Endothelial cell of umbilical vein (primary cell): ENCODE measurements around the gene THAP3. TPM values are rescaled to one million over a fixed set of nuclear protein-coding genes. Genes with fewer than 3 reads are reported as not detected.

ENCODE experiments used
- BruUV-seq: library from RNA; stranded (reverse); fragments of 400-500 nt; replicated peaks from 2 replicates; lab custom pipeline; 2021; lab: Mats Ljungman, UMichigan
- CTCF ChIA-PET: fragments of 300-600, 350-600 bp; sonication (Branson Sonifier 250); formaldehyde crosslinking; loops from one replicate; lab custom pipeline; 2021; ENCODE audit warnings: antibody characterized with exemption, inconsistent platforms; lab: Charles Lee
- POLR2A ChIA-PET: fragments of 300-600, 350-600 bp; sonication (Branson Sonifier 250); formaldehyde crosslinking; loops from one replicate; lab custom pipeline; 2021; ENCODE audit warnings: antibody characterized with exemption, inconsistent platforms; lab: Charles Lee
- DNase-seq: peaks from one replicate; pipeline ENCODE4 v3.0.0-alpha.2; 2011; ENCODE audit warnings: low read depth, low spot score
- FAIRE-seq: peaks from 2 replicates; lab custom pipeline; 2011; peaks lifted over from hg19 to GRCh38; lab: Jason Lieb, UNC
- H2AFZ ChIP-seq: 2 replicates; pipeline ENCODE4 v1.6.0; 2012; ENCODE audit warnings: low read depth, low read length, control low read depth, inconsistent platforms
- H3K27ac ChIP-seq: 2 replicates; pipeline ENCODE4 v1.5.1; 2011; ENCODE audit warnings: low read depth, mild to moderate bottlenecking, control low read depth, low read length, moderate library complexity; ENCODE audit not compliant: insufficient read depth
- H3K27me3 ChIP-seq, 2 experiments: 2 replicates each; pipeline versions ENCODE4 v1.6.0 to v1.6.1; 2011; ENCODE audit warnings: low read length in 2 of 2, mixed read lengths in 1 of 2; ENCODE audit not compliant: control insufficient read depth in 2 of 2, insufficient read depth in 2 of 2
- H3K36me3 ChIP-seq, 2 experiments: 2 replicates in 1 of 2; 3 replicates in 1 of 2; pipeline ENCODE4 v1.5.1; 2011; ENCODE audit warnings: low read length in 2 of 2, mild to moderate bottlenecking in 1 of 2, moderate library complexity in 1 of 2; ENCODE audit not compliant: control insufficient read depth in 2 of 2, insufficient read depth in 2 of 2; ENCODE audit errors: extremely low read depth in 1 of 2
- H3K4me1 ChIP-seq: 3 replicates; pipeline ENCODE4 v1.5.1; 2011; ENCODE audit warnings: mild to moderate bottlenecking, low read length; ENCODE audit not compliant: control insufficient read depth, insufficient read depth; ENCODE audit errors: extremely low read depth
- H3K4me2 ChIP-seq: 2 replicates; pipeline ENCODE4 v1.6.1; 2011; ENCODE audit warnings: low read length, control low read depth, mixed read lengths; ENCODE audit not compliant: insufficient read depth
- H3K4me3 ChIP-seq, 3 experiments: fragments of 200-600 bp in 1 of 3; sonication (generic), shearing (Covaris generic) in 1 of 3; replicated peaks in 1 of 3; 2 replicates each; pipeline ENCODE4 v1.5.1; 2011 to 2016; ENCODE audit warnings: control low read depth in 3 of 3, low read length in 3 of 3, mild to moderate bottlenecking in 2 of 3, inconsistent platforms in 1 of 3, low read depth in 1 of 3, moderate library complexity in 1 of 3; ENCODE audit not compliant: insufficient read depth in 1 of 3
- H3K79me2 ChIP-seq: 2 replicates; pipeline ENCODE4 v1.6.0; 2012; ENCODE audit warnings: low read length, inconsistent platforms; ENCODE audit not compliant: control insufficient read depth, insufficient read depth
- H3K9ac ChIP-seq: replicated peaks from 2 replicates; pipeline ENCODE3; 2011; ENCODE audit warnings: low read length, control low read depth; ENCODE audit not compliant: insufficient read depth; ENCODE audit errors: extremely low read depth
- H3K9me1 ChIP-seq: replicated peaks from 3 replicates; pipeline ENCODE4 v1.6.0; 2011; ENCODE audit warnings: mild to moderate bottlenecking, low read length; ENCODE audit not compliant: control insufficient read depth, insufficient read depth; ENCODE audit errors: extremely low read depth
- H3K9me3 ChIP-seq: replicated peaks from 2 replicates; pipeline ENCODE4 v1.5.1; 2012; ENCODE audit warnings: low read length, inconsistent platforms; ENCODE audit not compliant: control insufficient read depth, insufficient read depth
- H4K20me1 ChIP-seq: replicated peaks from 2 replicates; pipeline ENCODE3; 2011; ENCODE audit warnings: mild to moderate bottlenecking, low read length; ENCODE audit not compliant: control insufficient read depth, insufficient read depth; ENCODE audit errors: extremely low read depth
- EZH2 ChIP-seq: IDR thresholded peaks from 2 replicates; pipeline ENCODE4 v1.6.1; 2012; ENCODE audit warnings: borderline replicate concordance, low read depth, mild to moderate bottlenecking, moderate library complexity, low read length, inconsistent platforms; ENCODE audit not compliant: severe bottlenecking
- FOS ChIP-seq: IDR thresholded peaks from 2 replicates; pipeline ENCODE4 v1.6.1; 2011; ENCODE audit warnings: mild to moderate bottlenecking, low read length, moderate library complexity, borderline replicate concordance; ENCODE audit not compliant: insufficient read depth
- JUN ChIP-seq: IDR thresholded peaks from 2 replicates; pipeline ENCODE4 v1.6.1; 2011; ENCODE audit warnings: borderline replicate concordance, low read depth; ENCODE audit not compliant: insufficient read length, insufficient read depth
- MAX ChIP-seq: IDR thresholded peaks from 2 replicates; pipeline ENCODE4 v1.6.1; 2011; ENCODE audit not compliant: insufficient read depth, insufficient read length
- MYC ChIP-seq: IDR thresholded peaks from one replicate; pipeline ENCODE4 v1.6.1; 2011; ENCODE audit warnings: mild to moderate bottlenecking, low read depth, low read length
- POLR2A ChIP-seq: IDR thresholded peaks from 2 replicates; pipeline ENCODE4 v1.6.1; 2012; ENCODE audit warnings: low read depth, mild to moderate bottlenecking, control low read depth, low read length
- POLR2AphosphoS5 ChIP-seq: IDR thresholded peaks from 2 replicates; pipeline ENCODE4 v1.6.1; 2012; ENCODE audit warnings: low read depth, mild to moderate bottlenecking, control low read depth, low read length, moderate library complexity; ENCODE audit not compliant: insufficient read depth
- dilution Hi-C: fragments of 300-500 bp; cut with MboI; formaldehyde crosslinking; loops from one replicate; pipeline ENCODE4 v1.15.0; 2019; ENCODE audit warnings: low sequenced_read_pairs; ENCODE audit not compliant: extremely low pct_ligation_motif_present
- intact Hi-C: fragments of 100-400 bp; cut with micrococcal nuclease; formaldehyde crosslinking; loops from one replicate; pipeline ENCODE4 v1.10.0; 2022
- polyA plus RNA-seq, 4 experiments: library from polyadenylated mRNA; depleted of rRNA in 3 of 4; stranded (reverse) in 3 of 4; unstranded in 1 of 4; fragments of >200 nt; gene quantifications; 2 replicates each; pipeline versions ENCODE4 v1.2.1 to v1.2.3, GENCODE V29; 2011 to 2012; ENCODE audit warnings: missing spikeins in 1 of 4
- total RNA-seq: library from RNA; stranded (reverse); gene quantifications from 2 replicates; pipeline ENCODE4 v1.2.3, GENCODE V29; 2021
- TF ChIP-seq, protein P1 (sequence below), 2 donors: IDR thresholded peaks; 1 replicate in 1 of 2; 2 replicates in 1 of 2; pipeline ENCODE4 v1.5.1; 2011; ENCODE audit warnings: low read length in 2 of 2, mild to moderate bottlenecking in 2 of 2, moderate library complexity in 2 of 2, control low read depth in 1 of 2, inconsistent platforms in 1 of 2, low read depth in 1 of 2; ENCODE audit not compliant: insufficient read depth in 1 of 2; ENCODE audit errors: extremely low read depth in 1 of 2

Gene THAP3
- total and polyA plus RNA-seq, 2 donors (not counting 3 experiments of a cell fraction or from before 2014, with no cell fraction given) = 11.3 to 16.7 TPM

DNA sequence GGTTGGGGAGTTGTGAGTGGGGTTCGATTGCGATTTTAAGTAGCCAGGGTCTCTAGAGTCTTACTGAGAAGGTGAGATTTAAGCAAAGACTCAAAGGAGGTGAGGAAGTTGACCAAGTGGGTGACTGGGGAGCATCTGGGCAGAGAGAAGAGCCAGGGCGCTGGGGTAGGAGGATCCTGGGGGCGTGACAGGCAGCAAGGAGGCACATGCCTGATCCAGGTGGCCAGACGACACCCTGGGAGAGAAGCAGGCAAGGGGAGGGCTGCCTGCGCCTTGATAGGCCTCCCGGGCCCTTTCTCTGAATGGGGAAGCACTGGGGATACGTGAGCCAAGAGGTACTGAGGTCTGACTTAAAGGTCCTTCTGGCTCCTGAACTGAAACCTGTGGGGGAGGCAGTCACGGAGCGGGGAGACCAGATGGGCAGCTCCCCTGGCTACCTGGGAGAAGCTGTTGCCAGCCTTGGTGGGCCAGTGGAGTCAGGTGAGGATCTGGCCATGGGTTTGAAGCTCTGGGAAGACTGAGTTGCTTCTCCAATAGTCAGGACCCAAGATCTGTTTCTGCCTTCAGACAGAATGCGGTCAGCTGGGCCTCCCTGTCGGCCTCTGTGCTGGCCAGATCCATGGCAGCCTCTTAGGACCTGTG lies 39.5 kb upstream of the THAP3 start:
- Histone ChIP-seq H3K9me1 (no peaks in the 10 kb centered on the region), H2AFZ (no peak overlapping the region), H3K4me2 (no peak overlapping the region), H4K20me1 (no peaks in the 10 kb centered on the region), H3K79me2 (peaks cover 11% of the 10 kb centered on the region), H3K36me3 (peaks cover 0 to 14% of the 10 kb centered on the region in 2 experiments), H3K27me3 (no peaks in the 10 kb centered on the region), H3K27ac (no peak overlapping the region), H3K9ac (no peak overlapping the region), H3K4me3 (no peak overlapping the region), H3K4me1 (peaks cover 9% of the 10 kb centered on the region), H3K9me3 (no peaks in the 10 kb centered on the region)
- intact Hi-C loops = no loop called here
- ChIA-PET CTCF (interaction anchor here (0.8 kb wide), 1 partner anchor 61 kb away, joined by 3 read pairs; no protein-coding TSS in a partner anchor), POLR2A (no interaction called here)
- FAIRE-seq (no peak), DNase-seq (no peak)
- no TSS peak for BruUV-seq
- TF ChIP-seq EZH2 = no peak
- no peak for TF ChIP-seq JUN
- TF ChIP-seq POLR2AphosphoS5 = no peak
- no peak for TF ChIP-seq MAX
- TF ChIP-seq, protein P1, sequence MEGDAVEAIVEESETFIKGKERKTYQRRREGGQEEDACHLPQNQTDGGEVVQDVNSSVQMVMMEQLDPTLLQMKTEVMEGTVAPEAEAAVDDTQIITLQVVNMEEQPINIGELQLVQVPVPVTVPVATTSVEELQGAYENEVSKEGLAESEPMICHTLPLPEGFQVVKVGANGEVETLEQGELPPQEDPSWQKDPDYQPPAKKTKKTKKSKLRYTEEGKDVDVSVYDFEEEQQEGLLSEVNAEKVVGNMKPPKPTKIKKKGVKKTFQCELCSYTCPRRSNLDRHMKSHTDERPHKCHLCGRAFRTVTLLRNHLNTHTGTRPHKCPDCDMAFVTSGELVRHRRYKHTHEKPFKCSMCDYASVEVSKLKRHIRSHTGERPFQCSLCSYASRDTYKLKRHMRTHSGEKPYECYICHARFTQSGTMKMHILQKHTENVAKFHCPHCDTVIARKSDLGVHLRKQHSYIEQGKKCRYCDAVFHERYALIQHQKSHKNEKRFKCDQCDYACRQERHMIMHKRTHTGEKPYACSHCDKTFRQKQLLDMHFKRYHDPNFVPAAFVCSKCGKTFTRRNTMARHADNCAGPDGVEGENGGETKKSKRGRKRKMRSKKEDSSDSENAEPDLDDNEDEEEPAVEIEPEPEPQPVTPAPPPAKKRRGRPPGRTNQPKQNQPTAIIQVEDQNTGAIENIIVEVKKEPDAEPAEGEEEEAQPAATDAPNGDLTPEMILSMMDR (IDR thresholded peaks at IDR 0.05; ENCODE audit: extremely low read depth in 1 of 2, insufficient read depth in 1 of 2, low read depth in 1 of 2, low read length in 2 of 2) = no peak
- no peak for TF ChIP-seq MYC
- TF ChIP-seq FOS = no peak
- no peak for TF ChIP-seq POLR2A
- dilution Hi-C loops = no loop called here
